WTC11 (cell line): ENCODE results near the gene FOXJ1. TPM values are rescaled to one million over a fixed set of nuclear protein-coding genes. Genes with fewer than 3 reads are reported as not detected.
A peak's percentile ranks its signal among the peaks of the same experiment; 100 is the strongest.

Experiments
- ATAC-seq: fragments of 200-7000 bp; cut with Tn5 transposase; 2 replicates; pipeline ENCODE4 v1.10.0; 2021; ENCODE audit warnings: mild to moderate bottlenecking, moderate library complexity
- CTCF ChIA-PET: fragments of 300-600 bp; sonication (Branson Sonifier 250); formaldehyde crosslinking; loops from one replicate; lab custom pipeline; 2021; ENCODE audit warnings: antibody characterized with exemption; lab: Charles Lee
- POLR2A ChIA-PET: fragments of 350-600 bp; sonication (Branson Sonifier 250); formaldehyde crosslinking; loops from one replicate; lab custom pipeline; 2021; ENCODE audit warnings: antibody characterized with exemption; lab: Charles Lee
- DNase-seq: peaks from one replicate; pipeline ENCODE4 v3.0.0; 2021; ENCODE audit warnings: low spot score
- H3K27ac Mint-ChIP-seq: 2 replicates; pipeline ENCODE4 v1.8.0; 2021; ENCODE audit warnings: mixed read lengths
- H3K27me3 Mint-ChIP-seq: 2 replicates; pipeline ENCODE4 v1.8.0; 2021; ENCODE audit warnings: low read depth, mild to moderate bottlenecking, moderate library complexity, mixed read lengths
- H3K36me3 Mint-ChIP-seq: 2 replicates; pipeline ENCODE4 v1.8.0; 2021; ENCODE audit warnings: mixed read lengths
- H3K4me1 Mint-ChIP-seq: 2 replicates; pipeline ENCODE4 v1.8.0; 2022; ENCODE audit warnings: mixed read lengths
- H3K4me3 Mint-ChIP-seq: 2 replicates; pipeline ENCODE4 v1.8.0; 2021; ENCODE audit warnings: mild to moderate bottlenecking, moderate library complexity, mixed read lengths
- H3K9me3 Mint-ChIP-seq: 2 replicates; pipeline ENCODE4 v1.8.0; 2021; ENCODE audit warnings: mixed read lengths
- CREB1 ChIP-seq: sonication (generic); formaldehyde crosslinking; IDR thresholded peaks from 2 replicates; pipeline ENCODE4 v1.8.0; 2023; ENCODE audit warnings: mild to moderate bottlenecking, missing genetic modification reagents
- CREM ChIP-seq: sonication (generic); formaldehyde crosslinking; IDR thresholded peaks from 2 replicates; pipeline ENCODE4 v1.8.1; 2022; ENCODE audit warnings: mild to moderate bottlenecking, missing genetic modification reagents, moderate library complexity
- FOXP1 ChIP-seq: sonication (generic); formaldehyde crosslinking; IDR thresholded peaks from 2 replicates; pipeline ENCODE4 v1.8.0; 2022; ENCODE audit warnings: missing genetic modification reagents, mild to moderate bottlenecking, moderate library complexity, borderline replicate concordance
- GABPB1 ChIP-seq: sonication (generic); formaldehyde crosslinking; IDR thresholded peaks from 2 replicates; pipeline ENCODE4 v1.8.1; 2023; ENCODE audit warnings: mild to moderate bottlenecking, missing genetic modification reagents
- PRRX2 ChIP-seq: fragments of 250-450 bp; sonication (Bioruptor Pico); IDR thresholded peaks from 2 replicates; pipeline ENCODE4 v1.8.0; 2021; ENCODE audit warnings: mild to moderate bottlenecking
- SMAD3 ChIP-seq: sonication (generic); formaldehyde crosslinking; IDR thresholded peaks from 2 replicates; pipeline ENCODE4 v1.8.0; 2022; ENCODE audit warnings: missing genetic modification reagents, mild to moderate bottlenecking, borderline replicate concordance
- ZNF138 ChIP-seq: sonication (generic); formaldehyde crosslinking; conservative IDR thresholded peaks from 2 replicates; pipeline ENCODE4 v1.8.1; 2022; ENCODE audit warnings: mild to moderate bottlenecking, moderate library complexity, missing genetic modification reagents
- ZNF263 ChIP-seq: sonication (generic); formaldehyde crosslinking; IDR thresholded peaks from 2 replicates; pipeline ENCODE4 v1.8.1; 2022; ENCODE audit warnings: low read depth, mild to moderate bottlenecking, moderate library complexity, missing genetic modification reagents
- ZNF317 ChIP-seq: sonication (generic); formaldehyde crosslinking; IDR thresholded peaks from 2 replicates; pipeline ENCODE4 v1.8.1; 2023; ENCODE audit warnings: low read depth, mild to moderate bottlenecking, moderate library complexity, missing genetic modification reagents, borderline replicate concordance
- ZNF416 ChIP-seq: fragments of 250-450 bp; sonication (Bioruptor Pico); IDR thresholded peaks from 2 replicates; pipeline ENCODE4 v1.9.0; 2021; ENCODE audit warnings: mild to moderate bottlenecking, inconsistent platforms
- total RNA-seq: library from RNA; stranded (reverse); gene quantifications from 3 replicates; pipeline ENCODE4 v1.2.3, GENCODE V29; 2021
- TF ChIP-seq, protein P1 (sequence below): sonication (generic); formaldehyde crosslinking; conservative IDR thresholded peaks from 2 replicates; pipeline ENCODE4 v1.8.1; 2022; ENCODE audit warnings: mild to moderate bottlenecking, missing genetic modification reagents
- TF ChIP-seq, protein P2 (sequence below): fragments of 250-450 bp; sonication (Bioruptor Pico); IDR thresholded peaks from 2 replicates; pipeline ENCODE4 v1.9.0; 2021; ENCODE audit warnings: moderate library complexity, mild to moderate bottlenecking, inconsistent platforms, borderline replicate concordance
- TF ChIP-seq, protein P3 (sequence below): sonication (generic); formaldehyde crosslinking; IDR thresholded peaks from 2 replicates; pipeline ENCODE4 v1.8.1; 2023; ENCODE audit warnings: mild to moderate bottlenecking, missing genetic modification reagents
- TF ChIP-seq, protein P4 (sequence below): sonication (generic); formaldehyde crosslinking; IDR thresholded peaks from 2 replicates; pipeline ENCODE4 v1.8.1; 2022; ENCODE audit warnings: mild to moderate bottlenecking, missing genetic modification reagents, moderate library complexity, borderline replicate concordance
- TF ChIP-seq, protein P5 (sequence below): sonication (generic); formaldehyde crosslinking; IDR thresholded peaks from 2 replicates; pipeline ENCODE4 v1.8.0; 2022; ENCODE audit warnings: mild to moderate bottlenecking, missing genetic modification reagents
- TF ChIP-seq, protein P6 (sequence below): sonication (generic); formaldehyde crosslinking; IDR thresholded peaks from 2 replicates; pipeline ENCODE4 v1.8.0; 2023; ENCODE audit warnings: missing genetic modification reagents
- TF ChIP-seq, protein P7 (sequence below): fragments of 250-450 bp; sonication (Bioruptor Pico); IDR thresholded peaks from 2 replicates; pipeline ENCODE4 v1.8.0; 2021; ENCODE audit warnings: mild to moderate bottlenecking
- TF ChIP-seq, protein P8 (sequence below): fragments of 250-450 bp; sonication (Bioruptor Pico); IDR thresholded peaks from 2 replicates; pipeline ENCODE4 v1.9.0; 2021; ENCODE audit warnings: mild to moderate bottlenecking
- TF ChIP-seq, protein P9 (sequence below): sonication (generic); formaldehyde crosslinking; IDR thresholded peaks from 2 replicates; pipeline ENCODE4 v1.8.1; 2023; ENCODE audit warnings: mild to moderate bottlenecking, missing genetic modification reagents, borderline replicate concordance

FOXJ1 gene
- total RNA-seq, 1 experiment from 2014 or later = 11.8 TPM

DNA sequence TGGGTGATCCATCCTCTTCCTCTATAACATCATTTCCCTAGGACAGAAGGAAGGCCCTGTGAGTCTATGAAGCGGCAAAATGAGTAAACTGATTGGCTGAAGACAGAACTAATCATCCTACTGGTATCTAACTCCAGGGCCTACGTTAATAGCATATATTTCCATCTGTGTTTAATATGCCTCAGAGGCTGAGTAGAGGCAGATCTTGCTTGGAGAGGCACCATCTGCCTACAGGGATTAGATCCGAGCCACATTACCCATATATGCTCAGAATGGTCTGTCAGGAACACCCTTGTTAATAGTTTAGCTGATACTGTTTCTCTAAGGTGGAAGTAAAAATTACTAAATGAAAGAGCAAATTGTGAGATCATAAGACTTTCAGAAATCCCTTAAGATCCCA lies 13.2 kb upstream of the FOXJ1 start (continued):
- TF ChIP-seq, protein P1, sequence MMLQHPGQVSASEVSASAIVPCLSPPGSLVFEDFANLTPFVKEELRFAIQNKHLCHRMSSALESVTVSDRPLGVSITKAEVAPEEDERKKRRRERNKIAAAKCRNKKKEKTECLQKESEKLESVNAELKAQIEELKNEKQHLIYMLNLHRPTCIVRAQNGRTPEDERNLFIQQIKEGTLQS = no peak
- no peak for TF ChIP-seq GABPB1 (CRISPR knock-in tag)
- no peak for TF ChIP-seq ZNF138
- TF ChIP-seq, protein P2, sequence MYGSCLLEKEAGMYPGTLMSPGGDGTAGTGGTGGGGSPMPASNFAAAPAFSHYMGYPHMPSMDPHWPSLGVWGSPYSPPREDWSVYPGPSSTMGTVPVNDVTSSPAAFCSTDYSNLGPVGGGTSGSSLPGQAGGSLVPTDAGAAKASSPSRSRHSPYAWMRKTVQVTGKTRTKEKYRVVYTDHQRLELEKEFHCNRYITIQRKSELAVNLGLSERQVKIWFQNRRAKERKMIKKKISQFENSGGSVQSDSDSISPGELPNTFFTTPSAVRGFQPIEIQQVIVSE (CRISPR knock-in tag) = no peak
- TF ChIP-seq, protein P3, sequence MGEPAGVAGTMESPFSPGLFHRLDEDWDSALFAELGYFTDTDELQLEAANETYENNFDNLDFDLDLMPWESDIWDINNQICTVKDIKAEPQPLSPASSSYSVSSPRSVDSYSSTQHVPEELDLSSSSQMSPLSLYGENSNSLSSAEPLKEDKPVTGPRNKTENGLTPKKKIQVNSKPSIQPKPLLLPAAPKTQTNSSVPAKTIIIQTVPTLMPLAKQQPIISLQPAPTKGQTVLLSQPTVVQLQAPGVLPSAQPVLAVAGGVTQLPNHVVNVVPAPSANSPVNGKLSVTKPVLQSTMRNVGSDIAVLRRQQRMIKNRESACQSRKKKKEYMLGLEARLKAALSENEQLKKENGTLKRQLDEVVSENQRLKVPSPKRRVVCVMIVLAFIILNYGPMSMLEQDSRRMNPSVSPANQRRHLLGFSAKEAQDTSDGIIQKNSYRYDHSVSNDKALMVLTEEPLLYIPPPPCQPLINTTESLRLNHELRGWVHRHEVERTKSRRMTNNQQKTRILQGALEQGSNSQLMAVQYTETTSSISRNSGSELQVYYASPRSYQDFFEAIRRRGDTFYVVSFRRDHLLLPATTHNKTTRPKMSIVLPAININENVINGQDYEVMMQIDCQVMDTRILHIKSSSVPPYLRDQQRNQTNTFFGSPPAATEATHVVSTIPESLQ = no peak
- no peak for TF ChIP-seq PRRX2 (CRISPR knock-in tag)
- TF ChIP-seq, protein P4, sequence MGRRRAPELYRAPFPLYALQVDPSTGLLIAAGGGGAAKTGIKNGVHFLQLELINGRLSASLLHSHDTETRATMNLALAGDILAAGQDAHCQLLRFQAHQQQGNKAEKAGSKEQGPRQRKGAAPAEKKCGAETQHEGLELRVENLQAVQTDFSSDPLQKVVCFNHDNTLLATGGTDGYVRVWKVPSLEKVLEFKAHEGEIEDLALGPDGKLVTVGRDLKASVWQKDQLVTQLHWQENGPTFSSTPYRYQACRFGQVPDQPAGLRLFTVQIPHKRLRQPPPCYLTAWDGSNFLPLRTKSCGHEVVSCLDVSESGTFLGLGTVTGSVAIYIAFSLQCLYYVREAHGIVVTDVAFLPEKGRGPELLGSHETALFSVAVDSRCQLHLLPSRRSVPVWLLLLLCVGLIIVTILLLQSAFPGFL (CRISPR knock-in tag) = no peak
- TF ChIP-seq ZNF263 (CRISPR knock-in tag) = no peak
- no peak for TF ChIP-seq ZNF416 (CRISPR knock-in tag)
- no peak for TF ChIP-seq SMAD3
- TF ChIP-seq, protein P5, sequence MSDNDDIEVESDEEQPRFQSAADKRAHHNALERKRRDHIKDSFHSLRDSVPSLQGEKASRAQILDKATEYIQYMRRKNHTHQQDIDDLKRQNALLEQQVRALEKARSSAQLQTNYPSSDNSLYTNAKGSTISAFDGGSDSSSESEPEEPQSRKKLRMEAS = no peak
- TF ChIP-seq, protein P6, sequence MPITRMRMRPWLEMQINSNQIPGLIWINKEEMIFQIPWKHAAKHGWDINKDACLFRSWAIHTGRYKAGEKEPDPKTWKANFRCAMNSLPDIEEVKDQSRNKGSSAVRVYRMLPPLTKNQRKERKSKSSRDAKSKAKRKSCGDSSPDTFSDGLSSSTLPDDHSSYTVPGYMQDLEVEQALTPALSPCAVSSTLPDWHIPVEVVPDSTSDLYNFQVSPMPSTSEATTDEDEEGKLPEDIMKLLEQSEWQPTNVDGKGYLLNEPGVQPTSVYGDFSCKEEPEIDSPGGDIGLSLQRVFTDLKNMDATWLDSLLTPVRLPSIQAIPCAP (CRISPR knock-in tag) = no peak
- TF ChIP-seq, protein P7, sequence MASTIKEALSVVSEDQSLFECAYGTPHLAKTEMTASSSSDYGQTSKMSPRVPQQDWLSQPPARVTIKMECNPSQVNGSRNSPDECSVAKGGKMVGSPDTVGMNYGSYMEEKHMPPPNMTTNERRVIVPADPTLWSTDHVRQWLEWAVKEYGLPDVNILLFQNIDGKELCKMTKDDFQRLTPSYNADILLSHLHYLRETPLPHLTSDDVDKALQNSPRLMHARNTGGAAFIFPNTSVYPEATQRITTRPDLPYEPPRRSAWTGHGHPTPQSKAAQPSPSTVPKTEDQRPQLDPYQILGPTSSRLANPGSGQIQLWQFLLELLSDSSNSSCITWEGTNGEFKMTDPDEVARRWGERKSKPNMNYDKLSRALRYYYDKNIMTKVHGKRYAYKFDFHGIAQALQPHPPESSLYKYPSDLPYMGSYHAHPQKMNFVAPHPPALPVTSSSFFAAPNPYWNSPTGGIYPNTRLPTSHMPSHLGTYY = no peak
- no peak for TF ChIP-seq CREB1 (CRISPR knock-in tag)

DNA sequence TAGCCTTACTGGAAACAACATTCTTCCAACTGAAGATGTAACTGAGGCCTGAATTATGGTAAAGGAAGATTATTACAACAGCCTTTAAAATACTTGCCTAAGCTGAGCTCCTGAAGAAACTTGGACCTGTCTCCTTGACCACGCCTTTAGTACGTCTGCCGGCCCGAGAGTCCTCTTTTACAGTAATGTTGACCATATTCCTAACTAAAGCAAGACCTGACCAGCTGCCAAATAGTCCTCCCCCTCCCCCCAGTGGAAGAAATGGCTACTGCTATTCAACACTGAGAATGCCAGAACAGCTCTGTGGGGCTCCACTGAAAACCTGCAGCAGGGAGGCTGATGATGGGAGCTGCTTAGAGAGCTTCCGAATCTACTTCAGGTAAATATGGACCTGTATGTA lies 12.6 kb upstream of the FOXJ1 start:
- ATAC-seq (peak; percentile 28; the same call in 1 of the 2 replicates), DNase-seq (no peak)
- H3K27me3 Mint-ChIP-seq = no peaks in the 10 kb centered on the region
- POLR2A ChIA-PET = no interaction called here
- TF ChIP-seq FOXP1 (CRISPR knock-in tag) (no peak), ZNF317 (no peak), GABPB1 (CRISPR knock-in tag) (no peak), CREM (CRISPR knock-in tag) (no peak)
- TF ChIP-seq, protein P8, sequence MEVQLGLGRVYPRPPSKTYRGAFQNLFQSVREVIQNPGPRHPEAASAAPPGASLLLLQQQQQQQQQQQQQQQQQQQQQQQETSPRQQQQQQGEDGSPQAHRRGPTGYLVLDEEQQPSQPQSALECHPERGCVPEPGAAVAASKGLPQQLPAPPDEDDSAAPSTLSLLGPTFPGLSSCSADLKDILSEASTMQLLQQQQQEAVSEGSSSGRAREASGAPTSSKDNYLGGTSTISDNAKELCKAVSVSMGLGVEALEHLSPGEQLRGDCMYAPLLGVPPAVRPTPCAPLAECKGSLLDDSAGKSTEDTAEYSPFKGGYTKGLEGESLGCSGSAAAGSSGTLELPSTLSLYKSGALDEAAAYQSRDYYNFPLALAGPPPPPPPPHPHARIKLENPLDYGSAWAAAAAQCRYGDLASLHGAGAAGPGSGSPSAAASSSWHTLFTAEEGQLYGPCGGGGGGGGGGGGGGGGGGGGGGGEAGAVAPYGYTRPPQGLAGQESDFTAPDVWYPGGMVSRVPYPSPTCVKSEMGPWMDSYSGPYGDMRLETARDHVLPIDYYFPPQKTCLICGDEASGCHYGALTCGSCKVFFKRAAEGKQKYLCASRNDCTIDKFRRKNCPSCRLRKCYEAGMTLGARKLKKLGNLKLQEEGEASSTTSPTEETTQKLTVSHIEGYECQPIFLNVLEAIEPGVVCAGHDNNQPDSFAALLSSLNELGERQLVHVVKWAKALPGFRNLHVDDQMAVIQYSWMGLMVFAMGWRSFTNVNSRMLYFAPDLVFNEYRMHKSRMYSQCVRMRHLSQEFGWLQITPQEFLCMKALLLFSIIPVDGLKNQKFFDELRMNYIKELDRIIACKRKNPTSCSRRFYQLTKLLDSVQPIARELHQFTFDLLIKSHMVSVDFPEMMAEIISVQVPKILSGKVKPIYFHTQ (CRISPR knock-in tag) = no peak
- TF ChIP-seq, protein P9, sequence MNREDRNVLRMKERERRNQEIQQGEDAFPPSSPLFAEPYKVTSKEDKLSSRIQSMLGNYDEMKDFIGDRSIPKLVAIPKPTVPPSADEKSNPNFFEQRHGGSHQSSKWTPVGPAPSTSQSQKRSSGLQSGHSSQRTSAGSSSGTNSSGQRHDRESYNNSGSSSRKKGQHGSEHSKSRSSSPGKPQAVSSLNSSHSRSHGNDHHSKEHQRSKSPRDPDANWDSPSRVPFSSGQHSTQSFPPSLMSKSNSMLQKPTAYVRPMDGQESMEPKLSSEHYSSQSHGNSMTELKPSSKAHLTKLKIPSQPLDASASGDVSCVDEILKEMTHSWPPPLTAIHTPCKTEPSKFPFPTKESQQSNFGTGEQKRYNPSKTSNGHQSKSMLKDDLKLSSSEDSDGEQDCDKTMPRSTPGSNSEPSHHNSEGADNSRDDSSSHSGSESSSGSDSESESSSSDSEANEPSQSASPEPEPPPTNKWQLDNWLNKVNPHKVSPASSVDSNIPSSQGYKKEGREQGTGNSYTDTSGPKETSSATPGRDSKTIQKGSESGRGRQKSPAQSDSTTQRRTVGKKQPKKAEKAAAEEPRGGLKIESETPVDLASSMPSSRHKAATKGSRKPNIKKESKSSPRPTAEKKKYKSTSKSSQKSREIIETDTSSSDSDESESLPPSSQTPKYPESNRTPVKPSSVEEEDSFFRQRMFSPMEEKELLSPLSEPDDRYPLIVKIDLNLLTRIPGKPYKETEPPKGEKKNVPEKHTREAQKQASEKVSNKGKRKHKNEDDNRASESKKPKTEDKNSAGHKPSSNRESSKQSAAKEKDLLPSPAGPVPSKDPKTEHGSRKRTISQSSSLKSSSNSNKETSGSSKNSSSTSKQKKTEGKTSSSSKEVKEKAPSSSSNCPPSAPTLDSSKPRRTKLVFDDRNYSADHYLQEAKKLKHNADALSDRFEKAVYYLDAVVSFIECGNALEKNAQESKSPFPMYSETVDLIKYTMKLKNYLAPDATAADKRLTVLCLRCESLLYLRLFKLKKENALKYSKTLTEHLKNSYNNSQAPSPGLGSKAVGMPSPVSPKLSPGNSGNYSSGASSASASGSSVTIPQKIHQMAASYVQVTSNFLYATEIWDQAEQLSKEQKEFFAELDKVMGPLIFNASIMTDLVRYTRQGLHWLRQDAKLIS (CRISPR knock-in tag) = no peak
- no peak overlapping the region for H3K4me3 Mint-ChIP-seq
- H3K27ac Mint-ChIP-seq = no peak overlapping the region
- H3K9me3 Mint-ChIP-seq = no peaks in the 10 kb centered on the region
- H3K4me1 Mint-ChIP-seq = peaks cover 32% of the 10 kb centered on the region
- no peaks in the 10 kb centered on the region for H3K36me3 Mint-ChIP-seq
- CTCF ChIA-PET = interaction anchor here (0.7 to 4.6 kb wide), 21 partner anchors 8 to 126 kb away, joined by 3 to 68 read pairs (median 4); partner anchors contain the start of genes EXOC7 and FOXJ1
